SJCRH30 (cell line): ENCODE data around the gene ATP12A. TPM values are rescaled to one million over a fixed set of nuclear protein-coding genes. Genes with fewer than 3 reads are reported as not detected.
A peak's percentile ranks its signal among the peaks of the same experiment; 100 is the strongest.

Experiments
- DNase-seq, 2 experiments: peaks; one replicate each; pipeline ENCODE4 v3.0.0-alpha.2; 2015 to 2020
- H3K27ac ChIP-seq: fragments of 250-450 bp; sonication (Bioruptor Pico); 2 replicates; pipeline ENCODE4 v1.5.1; 2020; ENCODE audit warnings: mild to moderate bottlenecking, moderate library complexity
- H3K27me3 ChIP-seq: fragments of 250-450 bp; sonication (Bioruptor Pico); 2 replicates; pipeline ENCODE4 v1.5.1; 2020; ENCODE audit warnings: mild to moderate bottlenecking, moderate library complexity
- H3K36me3 ChIP-seq: fragments of 250-450 bp; sonication (Bioruptor Pico); 2 replicates; pipeline ENCODE4 v1.5.1; 2020; ENCODE audit warnings: mild to moderate bottlenecking, moderate library complexity
- H3K4me1 ChIP-seq: fragments of 250-450 bp; sonication (Bioruptor Pico); 2 replicates; pipeline ENCODE4 v1.5.1; 2020; ENCODE audit warnings: mild to moderate bottlenecking, moderate library complexity
- H3K4me3 ChIP-seq: fragments of 250-450 bp; sonication (Bioruptor Pico); 2 replicates; pipeline ENCODE4 v1.5.1; 2020; ENCODE audit warnings: mild to moderate bottlenecking, moderate library complexity
- H3K9me3 ChIP-seq: fragments of 250-450 bp; sonication (Bioruptor Pico); replicated peaks from 2 replicates; pipeline ENCODE4 v1.5.1; 2020; ENCODE audit warnings: mild to moderate bottlenecking, moderate library complexity
- total RNA-seq: library from RNA; depleted of rRNA; stranded (reverse); fragments of >200 nt; shearing (Covaris generic); gene quantifications from 2 replicates; pipeline ENCODE4 v1.2.3, GENCODE V29; 2014

Gene ATP12A
- total RNA-seq, 1 experiment from 2014 or later = 0.06 TPM

- no peaks in the 10 kb centered on the region for H3K4me1 ChIP-seq
- H3K27me3 ChIP-seq = peaks cover 10% of the 10 kb centered on the region; the same call in 1 of the 2 replicates
- no peaks in the 10 kb centered on the region for H3K9me3 ChIP-seq
- H3K36me3 ChIP-seq = no peaks in the 10 kb centered on the region
- H3K27ac ChIP-seq = no peak overlapping the region
- DNase-seq = no peak
- H3K4me3 ChIP-seq = no peak overlapping the region
These were observed 11.2 kb downstream of the ATP12A start for GRCh38 chr13:24691381-24691780.

GRCh38 chr13:24692561-24692960, 12.4 kb downstream of the ATP12A start:
- H3K27ac ChIP-seq = no peak overlapping the region
- peaks cover 10% of the 10 kb centered on the region for H3K27me3 ChIP-seq
- H3K4me1 ChIP-seq = no peaks in the 10 kb centered on the region
- no peaks in the 10 kb centered on the region for H3K9me3 ChIP-seq
- DNase-seq = no peak
- no peak overlapping the region for H3K4me3 ChIP-seq
- H3K36me3 ChIP-seq = no peaks in the 10 kb centered on the region

GRCh38 chr13:24693862-24694471, 13.8 kb downstream of the ATP12A start:
- peak; percentile 64 to 82 for DNase-seq
- no peak overlapping the region for H3K4me3 ChIP-seq
- H3K9me3 ChIP-seq = no peaks in the 10 kb centered on the region
- no peaks in the 10 kb centered on the region for H3K36me3 ChIP-seq
- H3K27me3 ChIP-seq = peaks cover 10% of the 10 kb centered on the region
- no peak overlapping the region for H3K27ac ChIP-seq
- no peaks in the 10 kb centered on the region for H3K4me1 ChIP-seq

- no peak for DNase-seq
- Histone ChIP-seq H3K36me3 (no peaks in the 10 kb centered on the region), H3K9me3 (no peaks in the 10 kb centered on the region), H3K27ac (no peak overlapping the region), H3K4me3 (no peak overlapping the region), H3K4me1 (no peaks in the 10 kb centered on the region), H3K27me3 (peaks cover 3% of the 10 kb centered on the region)
These were observed 14.7 kb downstream of the ATP12A start for GRCh38 chr13:24694907-24695306.

- no peaks in the 10 kb centered on the region; the same call in none of the 2 replicates for H3K27me3 ChIP-seq
- no peak overlapping the region for H3K4me3 ChIP-seq
- H3K36me3 ChIP-seq = no peaks in the 10 kb centered on the region
- no peaks in the 10 kb centered on the region for H3K4me1 ChIP-seq
- no peaks in the 10 kb centered on the region for H3K9me3 ChIP-seq
- no peak for DNase-seq
- H3K27ac ChIP-seq = no peak overlapping the region
These were observed 18.5 kb downstream of the ATP12A start for GRCh38 chr13:24698686-24699085.

GRCh38 chr13:24699541-24699940, 19.3 kb downstream of the ATP12A start:
- no peak for DNase-seq
- Histone ChIP-seq H3K27ac (no peak overlapping the region), H3K4me3 (no peak overlapping the region), H3K27me3 (no peaks in the 10 kb centered on the region; the same call in none of the 2 replicates), H3K36me3 (no peaks in the 10 kb centered on the region), H3K4me1 (no peaks in the 10 kb centered on the region), H3K9me3 (no peaks in the 10 kb centered on the region)

- Histone ChIP-seq H3K36me3 (no peaks in the 10 kb centered on the region), H3K4me1 (no peaks in the 10 kb centered on the region), H3K27ac (no peak overlapping the region)
These were observed 20.3 kb downstream of the ATP12A start for GRCh38 chr13:24700539-24700938.

GRCh38 chr13:24706886-24707585, 26.8 kb downstream of the ATP12A start:
- H3K4me3 ChIP-seq = no peak overlapping the region
- no peaks in the 10 kb centered on the region for H3K4me1 ChIP-seq

More at GRCh38 chr13:24700539-24700938, 20.3 kb downstream of the ATP12A start:
- Histone ChIP-seq H3K27me3 (no peaks in the 10 kb centered on the region; the same call in none of the 2 replicates), H3K4me3 (no peak overlapping the region), H3K9me3 (no peaks in the 10 kb centered on the region)
- no peak for DNase-seq

GRCh38 chr13:24709186-24709913, 29.1 kb downstream of the ATP12A start:
- H3K27ac ChIP-seq = no peak overlapping the region
- H3K27me3 ChIP-seq = no peaks in the 10 kb centered on the region; the same call in 1 of the 2 replicates
- H3K9me3 ChIP-seq = no peaks in the 10 kb centered on the region
- H3K4me1 ChIP-seq = no peaks in the 10 kb centered on the region
- DNase-seq = no peak
- no peak overlapping the region for H3K4me3 ChIP-seq
- H3K36me3 ChIP-seq = no peaks in the 10 kb centered on the region

More at GRCh38 chr13:24706886-24707585, 26.8 kb downstream of the ATP12A start:
- DNase-seq = no peak
- Histone ChIP-seq H3K36me3 (no peaks in the 10 kb centered on the region), H3K9me3 (no peaks in the 10 kb centered on the region), H3K27me3 (no peaks in the 10 kb centered on the region; the same call in 1 of the 2 replicates), H3K27ac (no peak overlapping the region)

GRCh38 chr13:24713022-24713421, 32.8 kb downstream of the ATP12A start:
- Histone ChIP-seq H3K9me3 (no peaks in the 10 kb centered on the region), H3K27me3 (0 out of 2 replicates have a peak, but pooled peaks cover 5% of the 10 kb centered on the region), H3K36me3 (no peaks in the 10 kb centered on the region), H3K4me1 (no peaks in the 10 kb centered on the region), H3K27ac (no peak overlapping the region), H3K4me3 (no peak overlapping the region)
- DNase-seq = no peak

GRCh38 chr13:24716011-24716410, 35.8 kb downstream of the ATP12A start:
- H3K27me3 ChIP-seq = peaks cover 6% of the 10 kb centered on the region; the same call in 1 of the 2 replicates
- H3K27ac ChIP-seq = no peak overlapping the region
- no peaks in the 10 kb centered on the region for H3K36me3 ChIP-seq
- H3K4me3 ChIP-seq = no peak overlapping the region
- DNase-seq = no peak
- H3K9me3 ChIP-seq = no peaks in the 10 kb centered on the region
- no peaks in the 10 kb centered on the region for H3K4me1 ChIP-seq

GRCh38 chr13:24716446-24716845, 36.2 kb downstream of the ATP12A start:
- no peak overlapping the region for H3K4me3 ChIP-seq
- DNase-seq = no peak
- H3K27me3 ChIP-seq = peaks cover 10% of the 10 kb centered on the region; the same call in 1 of the 2 replicates
- H3K9me3 ChIP-seq = no peaks in the 10 kb centered on the region
- H3K4me1 ChIP-seq = no peaks in the 10 kb centered on the region
- H3K27ac ChIP-seq = no peak overlapping the region
- H3K36me3 ChIP-seq = no peaks in the 10 kb centered on the region

- no peaks in the 10 kb centered on the region for H3K4me1 ChIP-seq
- H3K36me3 ChIP-seq = no peaks in the 10 kb centered on the region
- H3K27ac ChIP-seq = no peak overlapping the region
- H3K9me3 ChIP-seq = no peaks in the 10 kb centered on the region
- H3K4me3 ChIP-seq = no peak overlapping the region
- H3K27me3 ChIP-seq = peaks cover 10% of the 10 kb centered on the region; the same call in 1 of the 2 replicates
- DNase-seq = no peak
These were observed 37.0 kb downstream of the ATP12A start for GRCh38 chr13:24717217-24717616.

- H3K27ac ChIP-seq = no peak overlapping the region
- H3K27me3 ChIP-seq = peaks cover 10% of the 10 kb centered on the region; the same call in 1 of the 2 replicates
- H3K4me3 ChIP-seq = no peak overlapping the region
- no peak for DNase-seq
- no peaks in the 10 kb centered on the region for H3K9me3 ChIP-seq
- no peaks in the 10 kb centered on the region for H3K4me1 ChIP-seq
- H3K36me3 ChIP-seq = no peaks in the 10 kb centered on the region
These were observed 38.2 kb downstream of the ATP12A start for GRCh38 chr13:24718192-24718965.
